Left cardiac atrium (tissue), 4 donors: ENCODE measurements around the gene ACTC1. TPM values are rescaled to one million over a fixed set of nuclear protein-coding genes. Genes with fewer than 3 reads are reported as not detected.
"Not testable (repeated sequence)": the region's sequence is repeated elsewhere in the genome, so short reads cannot be mapped to it uniquely, and the experiment has no call there.

Experiments
- ATAC-seq, 2 donors: fragments of 200-7000 bp; cut with Tn5 transposase; one replicate each; pipeline ENCODE4 v1.9.1; 2020; ENCODE audit warnings: mild to moderate bottlenecking in 2 of 2, moderate library complexity in 2 of 2
- DNase-seq: peaks from one replicate; pipeline ENCODE4 v3.0.0-alpha.2; 2020
- intact Hi-C, 2 donors: fragments of 100-400 bp; cut with DNase I; formaldehyde crosslinking; loops; one replicate each; pipeline versions ENCODE4 v1.14.1 to v1.15.1; 2022 to 2023
- long read RNA-seq: library from polyadenylated mRNA; unstranded; transcript quantifications from one replicate; pipeline ENCODE4 v2.0.0, GENCODE V29; 2021
- total RNA-seq, 2 donors: library from RNA; stranded (reverse); fragmentation: NEBNext Ultra II Directional; extraction: Animal tissue kit (Norgen Biotek cat#: 25700); gene quantifications; one replicate each; pipeline ENCODE4 v1.2.1, GENCODE V29; 2021
- donor health status: DM: no; HTN: yes; CAD: no.
- donor health status: DM: no; HTN: yes; CAD: no; lungs with severe emphysema.
- donor health status: DM: yes; HTN: yes; CAD: no.
- donor health status: Dilated cardiomyopathy.

Gene ACTC1
- total RNA-seq = over 10,000 TPM; 12,863 to 14,182 TPM
- long read RNA-seq, transcript ACTC1-201 (7 exons, 3,694 nt) = major isoform, 5,356 of 6,893 reads
- long read RNA-seq, transcript ACTC1-206 (6 exons, 1,396 nt) = minor isoform, 10 of 6,893 reads
- long read RNA-seq, partial matches to known transcripts = 1,477 of 6,893 reads
- long read RNA-seq, other reads (novel, unspliced or antisense) = 49 of 6,893 reads

- intact Hi-C loops = loop anchor here in 1 of 2 donors (5.0 kb wide), 2 partner anchors 78 to 107 kb away; no protein-coding TSS in a partner anchor
- DNase-seq = peak; percentile 69
Observed at GRCh38 chr15:34795267-34796081, at the start of gene ACTC1. Gene ACTC1 (minus strand): TSS chr15:34795549. CDS start chr15:34794808, 741 bp downstream.

GRCh38 chr15:34841262-34841725 lies 45.9 kb upstream of the ACTC1 start:
- intact Hi-C loops = no loop called here
- ATAC-seq = no peak
- DNase-seq = no peak

More at GRCh38 chr15:34795267-34796081, at the start of gene ACTC1:
- ATAC-seq = peak; percentile 51 to 64

GRCh38 chr15:34838282-34838681 lies 42.9 kb upstream of the ACTC1 start:
- intact Hi-C loops = no loop called here
- DNase-seq (no peak), ATAC-seq (no peak)

GRCh38 chr15:34837246-34838016 lies 42.1 kb upstream of the ACTC1 start:
- DNase-seq = no peak
- peak in 1 of 2 donors; percentile 95 for ATAC-seq
- intact Hi-C loops = no loop called here

- ATAC-seq = no peak
- intact Hi-C loops = no loop called here
- no peak for DNase-seq
Observed at GRCh38 chr15:34828145-34828911, 33.0 kb upstream of the ACTC1 start.

- DNase-seq = no peak
- intact Hi-C loops = no loop called here
- ATAC-seq = peak in 1 of 2 donors; percentile 43
Observed at GRCh38 chr15:34821831-34822230, 26.5 kb upstream of the ACTC1 start.

GRCh38 chr15:34820110-34820509 lies 24.8 kb upstream of the ACTC1 start:
- intact Hi-C loops = no loop called here
- ATAC-seq (no peak), DNase-seq (no peak)

GRCh38 chr15:34818526-34818925 lies 23.2 kb upstream of the ACTC1 start:
- ATAC-seq = no peak
- DNase-seq = no peak
- intact Hi-C loops = no loop called here

- no peak for DNase-seq
- no peak for ATAC-seq
- intact Hi-C loops = no loop called here
Observed at GRCh38 chr15:34815836-34816235, 20.5 kb upstream of the ACTC1 start.

GRCh38 chr15:34813446-34814190 lies 18.3 kb upstream of the ACTC1 start:
- DNase-seq (no peak), ATAC-seq (peak in 1 of 2 donors; percentile 34)
- intact Hi-C loops = loop anchor here in 1 of 2 donors (5.0 kb wide), 1 partner anchor 89 kb away; no protein-coding TSS in a partner anchor

GRCh38 chr15:34812868-34813365 lies 17.6 kb upstream of the ACTC1 start:
- DNase-seq, ATAC-seq: not testable (repeated sequence)
- intact Hi-C loops = loop anchor here in 1 of 2 donors (5.0 kb wide), 1 partner anchor 89 kb away; no protein-coding TSS in a partner anchor

GRCh38 chr15:34812369-34812768 lies 17.0 kb upstream of the ACTC1 start:
- ATAC-seq (no peak), DNase-seq (no peak)
- intact Hi-C loops = loop anchor here in 1 of 2 donors (5.0 kb wide), 1 partner anchor 90 kb away; no protein-coding TSS in a partner anchor

GRCh38 chr15:34810443-34811129 lies 15.2 kb upstream of the ACTC1 start:
- intact Hi-C loops = loop anchor here in 1 of 2 donors (5.0 kb wide), 1 partner anchor 92 kb away; no protein-coding TSS in a partner anchor
- peak; percentile 50 to 90 for ATAC-seq
- no peak for DNase-seq

- ATAC-seq (no peak), DNase-seq (no peak)
- intact Hi-C loops = no loop called here
Observed at GRCh38 chr15:34809186-34809585, 13.8 kb upstream of the ACTC1 start.

- ATAC-seq = peak in 1 of 2 donors; percentile 69
- DNase-seq = no peak
- intact Hi-C loops = no loop called here
Observed at GRCh38 chr15:34808016-34808415, 12.7 kb upstream of the ACTC1 start.

GRCh38 chr15:34807241-34807640 lies 11.9 kb upstream of the ACTC1 start:
- DNase-seq, intact Hi-C loops, ATAC-seq: not testable (repeated sequence)

- ATAC-seq (no peak), DNase-seq (no peak)
- intact Hi-C loops = no loop called here
Observed at GRCh38 chr15:34804776-34805175, 9.4 kb upstream of the ACTC1 start.
